Breast epithelium (tissue), 3 donors: ENCODE results near the gene CCDC38.

Source experiments
- CTCF ChIP-seq, 3 donors: fragments of 450-650 bp; IDR thresholded peaks; one replicate each; pipeline ENCODE4 v1.5.1; 2016 to 2017; ENCODE audit warnings: antibody characterized with exemption in 3 of 3, mild to moderate bottlenecking in 3 of 3, moderate library complexity in 3 of 3
- POLR2AphosphoS5 ChIP-seq, 3 donors: sonication (generic); formaldehyde crosslinking; IDR thresholded peaks; one replicate each; pipeline ENCODE4 v1.6.1; 2017; ENCODE audit warnings: antibody characterized with exemption in 3 of 3

- TF ChIP-seq CTCF (IDR thresholded peaks at IDR 0.05) (no peak), POLR2AphosphoS5 (IDR thresholded peaks at IDR 0.05) (no peak)
These were observed 71.5 kb downstream of the CCDC38 start for GRCh38 chr12:95870897-95871296.
